Naive B cell (primary cell): ENCODE data around the gene GFER. TPM values are rescaled to one million over a fixed set of nuclear protein-coding genes. Genes with fewer than 3 reads are reported as not detected.
"Not testable (repeated sequence)": the region's sequence is repeated elsewhere in the genome, so short reads cannot be mapped to it uniquely, and the experiment has no call there.

Experiments
- ATAC-seq, 2 donors: fragments of 150-1000 bp; cut with Tn5 transposase; 2 replicates each; pipeline ENCODE4 v1.10.0; 2021; ENCODE audit warnings: low read depth in 2 of 2, mild to moderate bottlenecking in 2 of 2, moderate library complexity in 2 of 2
- DNase-seq: peaks from one replicate; pipeline ENCODE4 v3.0.0; 2022
- H3K27ac Mint-ChIP-seq, 6 donors: one replicate each; pipeline ENCODE4 v1.8.0; 2020 to 2022; ENCODE audit warnings: mild to moderate bottlenecking in 6 of 6, mixed read lengths in 6 of 6, moderate library complexity in 5 of 6, inconsistent platforms in 2 of 6
- H3K27me3 Mint-ChIP-seq, 3 donors: one replicate each; pipeline ENCODE4 v1.8.0; 2021 to 2022; ENCODE audit warnings: mixed read lengths in 3 of 3, mild to moderate bottlenecking in 1 of 3
- H3K36me3 Mint-ChIP-seq, 2 donors: one replicate each; pipeline ENCODE4 v1.8.0; 2020 to 2022; ENCODE audit warnings: mixed read lengths in 2 of 2, inconsistent platforms in 1 of 2, mild to moderate bottlenecking in 1 of 2
- H3K4me1 Mint-ChIP-seq, 3 donors: one replicate each; pipeline ENCODE4 v1.8.0; 2020 to 2022; ENCODE audit warnings: mixed read lengths in 3 of 3, inconsistent platforms in 1 of 3, mild to moderate bottlenecking in 1 of 3, moderate library complexity in 1 of 3
- H3K4me3 Mint-ChIP-seq, 8 donors: one replicate each; pipeline ENCODE4 v1.8.0; 2020 to 2022; ENCODE audit warnings: mild to moderate bottlenecking in 8 of 8, mixed read lengths in 8 of 8, moderate library complexity in 8 of 8, inconsistent platforms in 2 of 8
- H3K9me3 Mint-ChIP-seq, 7 donors: one replicate each; pipeline ENCODE4 v1.8.0; 2020 to 2022; ENCODE audit warnings: mixed read lengths in 7 of 7, mild to moderate bottlenecking in 5 of 7, inconsistent platforms in 2 of 7, moderate library complexity in 1 of 7
- polyA plus RNA-seq, 6 donors: library from polyadenylated mRNA; unstranded; fragments of 300-500 nt; fragmentation: Illumina TruSeq; gene quantifications; one replicate each; pipeline ENCODE4 v1.2.3, GENCODE V29; 2021; ENCODE audit warnings: low read depth in 6 of 6

Gene GFER
- polyA plus RNA-seq, 6 donors from 2014 or later: 31.9 to 58.2 (median 37.6) TPM

GRCh38 chr16:1960665-1961630, 23.0 kb upstream of the GFER start:
- Mint-ChIP-seq H3K36me3 (peaks cover 5 to 8% of the 10 kb centered on the region in 2 donors), H3K27ac (peak overlapping the region in 5 of 6 donors; percentile 71 to 98 (median 89)), H3K4me1 (peaks cover 29 to 47% (median 46%) of the 10 kb centered on the region in 3 donors), H3K27me3 (peaks cover 0 to 4% (median 0%) of the 10 kb centered on the region in 3 donors), H3K9me3 (peaks cover 0 to 2% (median 0%) of the 10 kb centered on the region in 7 donors), H3K4me3 (peak overlapping the region; percentile 86 to 96 (median 90))
- DNase-seq: no peak
- ATAC-seq: no peak

GRCh38 chr16:1961651-1962067, 22.3 kb upstream of the GFER start:
- Mint-ChIP-seq H3K9me3 (peaks cover 0 to 2% (median 0%) of the 10 kb centered on the region in 7 donors), H3K27me3 (peaks cover 0 to 2% (median 0%) of the 10 kb centered on the region in 3 donors), H3K4me3 (peak overlapping the region in 7 of 8 donors; percentile 8 to 96 (median 64)), H3K4me1 (peaks cover 29 to 47% (median 47%) of the 10 kb centered on the region in 3 donors), H3K27ac (peak overlapping the region in 1 of 6 donors; percentile 98), H3K36me3 (peaks cover 5 to 8% of the 10 kb centered on the region in 2 donors)
- DNase-seq (no peak), ATAC-seq (no peak)

- ATAC-seq, H3K36me3 Mint-ChIP-seq, H3K9me3 Mint-ChIP-seq, DNase-seq, H3K27me3 Mint-ChIP-seq: not testable (repeated sequence)
- peak overlapping the region; percentile 24 to 96 (median 94) for H3K4me3 Mint-ChIP-seq
- H3K4me1 Mint-ChIP-seq: peaks cover 29 to 47% (median 45%) of the 10 kb centered on the region in 3 donors
- peak overlapping the region in 4 of 6 donors; percentile 37 to 98 (median 76) for H3K27ac Mint-ChIP-seq
These were observed 21.5 kb upstream of the GFER start for GRCh38 chr16:1962161-1963153.

GRCh38 chr16:1963806-1964505, 20.0 kb upstream of the GFER start:
- Mint-ChIP-seq H3K27ac (peak overlapping the region; percentile 91 to 99 (median 97)), H3K4me1 (peaks cover 29 to 47% (median 45%) of the 10 kb centered on the region in 3 donors), H3K27me3 (no peaks in the 10 kb centered on the region), H3K4me3 (peak overlapping the region; percentile 89 to 96 (median 95)), H3K9me3 (peaks cover 0 to 2% (median 0%) of the 10 kb centered on the region in 7 donors), H3K36me3 (peaks cover 5 to 8% of the 10 kb centered on the region in 2 donors)
- ATAC-seq (peak in 1 of 2 donors; percentile 15), DNase-seq (no peak)

- Mint-ChIP-seq H3K9me3 (peaks cover 0 to 2% (median 0%) of the 10 kb centered on the region in 7 donors), H3K27me3 (no peaks in the 10 kb centered on the region)
These were observed 19.2 kb upstream of the GFER start, which contains the start of gene RPS2 for GRCh38 chr16:1964506-1965395. Gene RPS2, minus strand, starts transcription at chr16:1964826. Its CDS starts 201 bp downstream, at chr16:1964625.

GRCh38 chr16:1965396-1966001, 18.5 kb upstream of the GFER start:
- ATAC-seq (no peak), DNase-seq (no peak)
- Mint-ChIP-seq H3K36me3 (peaks cover 5 to 8% of the 10 kb centered on the region in 2 donors), H3K27ac (peak overlapping the region; percentile 97 to 99 (median 98)), H3K27me3 (no peaks in the 10 kb centered on the region), H3K9me3 (peaks cover 0 to 2% (median 0%) of the 10 kb centered on the region in 7 donors), H3K4me1 (peaks cover 21 to 39% (median 38%) of the 10 kb centered on the region in 3 donors), H3K4me3 (peak overlapping the region; percentile 92 to 96 (median 95))

More at GRCh38 chr16:1964506-1965395, 19.2 kb upstream of the GFER start, which contains the start of gene RPS2:
- Mint-ChIP-seq H3K4me3 (peak within 1 kb of the TSS; percentile 92 to 96 (median 95)), H3K4me1 (peaks cover 25 to 46% (median 45%) of the 10 kb centered on the region in 3 donors), H3K27ac (peak within 1 kb of the TSS; percentile 97 to 99 (median 98)), H3K36me3 (peaks cover 5 to 8% of the 10 kb centered on the region in 2 donors)
- DNase-seq (peak; percentile 98), ATAC-seq (peak; percentile 94)

- Mint-ChIP-seq H3K4me3 (peak within 1 kb of the TSS; percentile 92 to 96 (median 95)), H3K27ac (peak within 1 kb of the TSS; percentile 97 to 99 (median 98)), H3K27me3 (no peaks in the 10 kb centered on the region), H3K9me3 (peaks cover 0 to 2% (median 0%) of the 10 kb centered on the region in 7 donors), H3K36me3 (peaks cover 5 to 8% of the 10 kb centered on the region in 2 donors), H3K4me1 (peaks cover 20 to 39% (median 38%) of the 10 kb centered on the region in 3 donors)
- no peak for DNase-seq
- ATAC-seq: no peak
These were observed 17.5 kb upstream of the GFER start, which contains the start of gene RNF151 for GRCh38 chr16:1966460-1966859. Gene RNF151, plus strand, starts transcription at chr16:1966856. Its CDS starts 26 bp downstream, at chr16:1966882.

GRCh38 chr16:1968146-1968953, 15.6 kb upstream of the GFER start:
- peak overlapping the region in 3 of 8 donors; percentile 15 to 70 (median 65) for H3K4me3 Mint-ChIP-seq
- H3K27ac Mint-ChIP-seq: peak overlapping the region in 3 of 6 donors; percentile 22 to 79 (median 67)
- peaks cover 30 to 48% (median 43%) of the 10 kb centered on the region in 3 donors for H3K4me1 Mint-ChIP-seq
- H3K9me3 Mint-ChIP-seq: peaks cover 0 to 2% (median 0%) of the 10 kb centered on the region in 7 donors
- ATAC-seq (no peak), DNase-seq (no peak)
- H3K36me3 Mint-ChIP-seq: peaks cover 5 to 7% of the 10 kb centered on the region in 2 donors
- H3K27me3 Mint-ChIP-seq: peaks cover 0 to 1% (median 0%) of the 10 kb centered on the region in 3 donors

GRCh38 chr16:1971796-1972489, 12.1 kb upstream of the GFER start, which contains the start of gene TBL3:
Gene TBL3, plus strand, starts transcription at chr16:1972053. Its CDS starts 112 bp downstream, at chr16:1972165.
- H3K4me1 Mint-ChIP-seq: peaks cover 21 to 31% (median 24%) of the 10 kb centered on the region in 3 donors
- peaks cover 0 to 15% (median 7%) of the 10 kb centered on the region in 3 donors for H3K27me3 Mint-ChIP-seq
- peak within 1 kb of the TSS; percentile 96 to 99 (median 97) for H3K4me3 Mint-ChIP-seq
- DNase-seq (peak; percentile 97), ATAC-seq (peak; percentile 98)
- peak within 1 kb of the TSS; percentile 95 to 100 (median 98) for H3K27ac Mint-ChIP-seq
- peaks cover 0 to 16% of the 10 kb centered on the region in 2 donors for H3K36me3 Mint-ChIP-seq
- no peaks in the 10 kb centered on the region for H3K9me3 Mint-ChIP-seq
